VCaP (cell line): Measurements from ENCODE around the gene FCER1G.

ENCODE experiments used
- H3K27ac ChIP-seq: fragments of 450-650 bp; 2 replicates; pipeline ENCODE4 v1.5.1; 2017
- CTCF ChIP-seq: fragments of 450-650 bp; conservative IDR thresholded peaks from 2 replicates; pipeline ENCODE4 v1.5.1; 2017; ENCODE audit warnings: mild to moderate bottlenecking, moderate library complexity

Gene FCER1G

GRCh38 chr1:161172776-161173376 is 42.2 kb upstream of the FCER1G start:
- H3K27ac ChIP-seq, result peak overlapping the region; percentile 14; the same call in 1 of the 2 replicates
- TF ChIP-seq CTCF, result no peak

GRCh38 chr1:161173711-161174110 is 41.4 kb upstream of the FCER1G start:
- TF ChIP-seq CTCF, result no peak
- no peak overlapping the region for H3K27ac ChIP-seq

GRCh38 chr1:161174911-161175310 is 40.2 kb upstream of the FCER1G start:
- no peak overlapping the region for H3K27ac ChIP-seq

GRCh38 chr1:161175771-161176453 is 39.2 kb upstream of the FCER1G start:
- TF ChIP-seq CTCF, result no peak
- H3K27ac ChIP-seq, result peak overlapping the region; percentile 74; the same call in 1 of the 2 replicates

More at GRCh38 chr1:161174911-161175310, 40.2 kb upstream of the FCER1G start:
- no peak for TF ChIP-seq CTCF

GRCh38 chr1:161176468-161177111 is 38.5 kb upstream of the FCER1G start:
- TF ChIP-seq CTCF, result no peak
- H3K27ac ChIP-seq, result peak overlapping the region; percentile 74

GRCh38 chr1:161177112-161177935 is 37.8 kb upstream of the FCER1G start, which contains the start of gene B4GALT3:
TSS of gene B4GALT3 (minus strand) at chr1:161177507. CDS start at chr1:161176060, 1,447 bp downstream.
- H3K27ac ChIP-seq, result peak within 1 kb of the TSS; percentile 74
- peak; percentile 19 for TF ChIP-seq CTCF

- TF ChIP-seq CTCF, result no peak; the same call in 1 of the 2 replicates
- H3K27ac ChIP-seq, result peak overlapping the region; percentile 74
Observed at GRCh38 chr1:161177936-161178244, 37.2 kb upstream of the FCER1G start.
